HepG2 (cell line): ENCODE measurements around the gene KIF22. TPM values are rescaled to one million over a fixed set of nuclear protein-coding genes. Genes with fewer than 3 reads are reported as not detected.

Source experiments
- BRF2 ChIP-seq: sonication (generic); formaldehyde crosslinking; IDR thresholded peaks from 2 replicates; pipeline ENCODE4 v1.8.1; 2022; ENCODE audit warnings: mild to moderate bottlenecking, missing genetic modification reagents
- CBX1 ChIP-seq: IDR thresholded peaks from one replicate; pipeline ENCODE4 v1.6.1; 2016; ENCODE audit warnings: antibody characterized with exemption, low read depth
- CHD2 ChIP-seq: IDR thresholded peaks from 2 replicates; pipeline ENCODE4 v1.6.1; 2011; ENCODE audit warnings: low read depth, low read length, improper control_type of control experiment
- CTCF ChIP-seq: sonication (generic); formaldehyde crosslinking; IDR thresholded peaks from 2 replicates; pipeline ENCODE4 v1.5.0; 2020; ENCODE audit warnings: mild to moderate bottlenecking, missing genetic modification reagents, moderate library complexity
- ELK4 ChIP-seq: sonication (generic); formaldehyde crosslinking; IDR thresholded peaks from 2 replicates; pipeline ENCODE4 v1.9.0; 2021; ENCODE audit warnings: missing genetic modification reagents, borderline replicate concordance
- GABPA ChIP-seq, 2 experiments: IDR thresholded peaks; 2 replicates each; pipeline ENCODE4 v1.6.1; 2011 to 2016; ENCODE audit warnings: low read depth in 2 of 2, low read length in 1 of 2, missing biosample characterization in 1 of 2, missing genetic modification characterization in 1 of 2
- GLMP ChIP-seq: sonication (generic); formaldehyde crosslinking; IDR thresholded peaks from 2 replicates; pipeline ENCODE4 v1.9.0; 2021; ENCODE audit warnings: missing genetic modification reagents, mild to moderate bottlenecking, borderline replicate concordance
- KDM1A ChIP-seq: IDR thresholded peaks from 2 replicates; pipeline ENCODE4 v1.6.1; 2016; ENCODE audit warnings: missing compliant biosample characterization
- KDM2A ChIP-seq: sonication (generic); formaldehyde crosslinking; IDR thresholded peaks from 2 replicates; pipeline ENCODE4 v1.4.0; 2020; ENCODE audit warnings: low read depth, missing genetic modification reagents, borderline replicate concordance
- KDM5B ChIP-seq: sonication (generic); formaldehyde crosslinking; IDR thresholded peaks from 2 replicates; pipeline ENCODE4 v1.4.0; 2020; ENCODE audit warnings: missing genetic modification reagents, mild to moderate bottlenecking, borderline replicate concordance
- MAZ ChIP-seq, 2 experiments: sonication (generic) in 1 of 2; formaldehyde crosslinking in 1 of 2; IDR thresholded peaks; 2 replicates each; pipeline versions ENCODE4 v1.5.0 to v1.6.1; 2012 to 2020; ENCODE audit warnings: low read depth in 2 of 2, mild to moderate bottlenecking in 2 of 2, borderline replicate concordance in 1 of 2, improper control_type of control experiment in 1 of 2, low read length in 1 of 2, missing genetic modification reagents in 1 of 2, moderate library complexity in 1 of 2
- MTF2 ChIP-seq: sonication (generic); formaldehyde crosslinking; IDR thresholded peaks from 2 replicates; pipeline ENCODE4 v1.5.0; 2020; ENCODE audit warnings: missing genetic modification reagents, borderline replicate concordance
- RFXAP ChIP-seq: sonication (generic); formaldehyde crosslinking; IDR thresholded peaks from 2 replicates; pipeline ENCODE4 v1.4.0; 2020; ENCODE audit warnings: missing genetic modification reagents, borderline replicate concordance
- ZBTB20 ChIP-seq: sonication (generic); formaldehyde crosslinking; IDR thresholded peaks from 2 replicates; pipeline ENCODE4 v1.8.1; 2023; ENCODE audit warnings: missing genetic modification reagents, low read depth, mild to moderate bottlenecking, borderline replicate concordance
- ZNF564 ChIP-seq: sonication (generic); formaldehyde crosslinking; IDR thresholded peaks from 2 replicates; pipeline ENCODE4 v1.8.1; 2023; ENCODE audit warnings: mild to moderate bottlenecking, missing genetic modification reagents
- ZNF850 ChIP-seq: sonication (generic); formaldehyde crosslinking; conservative IDR thresholded peaks from 2 replicates; pipeline ENCODE4 v1.9.0; 2021; ENCODE audit warnings: mild to moderate bottlenecking, missing genetic modification reagents
- ZSCAN22 ChIP-seq: sonication (generic); formaldehyde crosslinking; IDR thresholded peaks from 2 replicates; pipeline ENCODE4 v1.4.0; 2020; ENCODE audit warnings: mild to moderate bottlenecking, missing genetic modification reagents
- ZSCAN25 ChIP-seq: sonication (generic); formaldehyde crosslinking; IDR thresholded peaks from 2 replicates; pipeline ENCODE4 v1.8.0; 2022; ENCODE audit warnings: mild to moderate bottlenecking, missing genetic modification reagents
- polyA plus RNA-seq, 8 experiments: library from polyadenylated mRNA; depleted of rRNA in 3 of 8; stranded (reverse) in 7 of 8; unstranded in 1 of 8; fragments of >200 nt; fragmentation: Illumina TruSeq in 4 of 8; extraction: Trizol in 4 of 8; gene quantifications; 2 replicates each; pipeline versions ENCODE4 v1.2.1 to v1.2.3, GENCODE V29; 2011 to 2016; ENCODE audit warnings: low read depth in 4 of 8, missing spikeins in 1 of 8, mixed read lengths in 1 of 8; ENCODE audit not compliant: insufficient read depth in 1 of 8
- total RNA-seq, 5 experiments: library from RNA; depleted of rRNA; stranded (reverse); fragments of >200 nt; fragmentation: Illumina TruSeq; extraction: Trizol; gene quantifications; 2 replicates each; pipeline ENCODE4 v1.2.3, GENCODE V29; 2016; ENCODE audit warnings: low read depth in 1 of 5

KIF22 gene
- total and polyA plus RNA-seq, 2 of the 13 experiments (the other 11 are each of a cell fraction or from before 2014, with no cell fraction given): 95.8 to 118 TPM

GRCh38 chr16:29811896-29812665 is 21.5 kb downstream of the KIF22 start, which contains the start of gene PRRT2 (continued):
- TF ChIP-seq ZSCAN25 (peak; percentile 86), GLMP (CRISPR knock-in tag) (no peak), BRF2 (CRISPR knock-in tag) (no peak), GABPA (IDR thresholded peaks at IDR 0.05; ENCODE audit: low read depth, low read length) (no peak), GABPA (CRISPR knock-in tag; IDR thresholded peaks at IDR 0.05; ENCODE audit: low read depth) (no peak), ZBTB20 (CRISPR knock-in tag) (no peak), CTCF (CRISPR knock-in tag) (peak; percentile 20), MAZ (IDR thresholded peaks at IDR 0.05; ENCODE audit: borderline replicate concordance, low read depth, low read length) (0 out of 2 replicates have a peak, but pooled peaks have one; percentile 55), MAZ (CRISPR knock-in tag; IDR thresholded peaks at IDR 0.05; ENCODE audit: low read depth) (no peak), KDM2A (CRISPR knock-in tag) (peak; percentile 68), RFXAP (CRISPR knock-in tag) (no peak), CBX1 (no peak), MTF2 (peak; percentile 36; the same call in 1 of the 2 replicates), KDM1A (CRISPR knock-in tag) (no peak), ELK4 (no peak), ZSCAN22 (CRISPR knock-in tag) (no peak), KDM5B (CRISPR knock-in tag) (no peak), CHD2 (no peak), ZNF850 (CRISPR knock-in tag) (no peak), ZNF564 (CRISPR knock-in tag) (0 out of 2 replicates have a peak, but pooled peaks have one; percentile 12)
